Stimulated activated CD4-positive, alpha-beta T cell treated with anti-CD3 and anti-CD28 coated beads, TNF-alpha, amount 100 ng/mL, for 4 hours (primary cell): ENCODE measurements around the gene HSPA6.
A peak's percentile ranks its signal among the peaks of the same experiment; 100 is the strongest.
"Not testable (repeated sequence)": the region's sequence is repeated elsewhere in the genome, so short reads cannot be mapped to it uniquely, and the experiment has no call there.

Experiments
- DNase-seq, 3 experiments: peaks; one replicate each; pipeline ENCODE4 v3.0.0-alpha.2; 2020; ENCODE audit warnings: low read depth in 3 of 3

HSPA6 gene

DNA sequence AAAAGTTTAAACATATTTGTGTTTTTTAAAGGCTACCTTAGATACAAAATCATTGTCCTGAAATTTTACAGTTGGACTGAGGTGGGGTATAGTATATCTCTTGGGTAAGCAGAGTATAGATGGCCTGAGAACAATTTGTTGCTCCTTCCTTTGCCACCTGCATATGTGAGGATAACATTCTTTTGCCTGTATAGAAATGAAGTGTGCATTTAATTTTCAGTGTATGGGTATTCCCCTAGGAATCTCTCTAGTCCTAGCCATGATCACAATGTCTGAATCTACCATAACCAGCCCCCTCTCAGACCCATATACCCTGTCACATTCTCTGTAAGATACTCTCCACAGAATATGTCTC, 21.0 kb upstream of the HSPA6 start:
- no peak for DNase-seq

- no peak for DNase-seq
These were observed 18.7 kb upstream of the HSPA6 start for GRCh38 chr1:161505686-161506085.

DNA sequence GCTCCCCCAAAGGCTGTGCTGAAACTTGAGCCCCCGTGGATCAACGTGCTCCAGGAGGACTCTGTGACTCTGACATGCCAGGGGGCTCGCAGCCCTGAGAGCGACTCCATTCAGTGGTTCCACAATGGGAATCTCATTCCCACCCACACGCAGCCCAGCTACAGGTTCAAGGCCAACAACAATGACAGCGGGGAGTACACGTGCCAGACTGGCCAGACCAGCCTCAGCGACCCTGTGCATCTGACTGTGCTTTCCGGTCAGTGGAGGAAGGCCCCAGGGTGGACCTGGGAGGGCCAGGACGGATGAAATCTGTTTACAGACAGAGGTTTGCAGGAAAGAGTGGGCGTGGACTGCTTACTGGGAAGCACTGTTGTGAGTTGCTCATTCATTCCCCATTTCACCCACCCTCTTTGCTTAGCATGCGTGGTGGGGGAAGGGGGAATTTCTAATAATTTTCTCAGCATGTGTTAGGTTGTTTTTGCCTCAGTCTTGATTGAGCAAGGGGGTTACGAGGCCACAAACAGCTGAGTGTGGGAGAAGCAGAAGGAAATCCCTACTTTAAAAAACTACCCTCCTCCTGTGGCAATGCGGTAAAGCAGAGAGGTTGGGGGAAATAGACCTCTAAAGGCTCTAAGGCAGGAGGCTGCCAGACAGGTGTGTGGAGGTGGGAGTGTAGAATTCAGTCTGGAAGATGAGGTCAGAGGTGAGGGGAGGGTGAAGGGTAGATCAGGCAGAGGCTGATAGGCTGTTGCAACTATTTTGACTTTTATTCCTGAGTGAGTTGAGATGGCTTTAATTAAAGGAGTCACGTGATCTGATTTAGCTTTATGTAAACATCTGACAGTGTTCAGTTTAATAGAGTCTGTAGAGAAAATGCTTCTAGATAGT, 17.8 kb upstream of the HSPA6 start:
- DNase-seq, result no peak

DNA sequence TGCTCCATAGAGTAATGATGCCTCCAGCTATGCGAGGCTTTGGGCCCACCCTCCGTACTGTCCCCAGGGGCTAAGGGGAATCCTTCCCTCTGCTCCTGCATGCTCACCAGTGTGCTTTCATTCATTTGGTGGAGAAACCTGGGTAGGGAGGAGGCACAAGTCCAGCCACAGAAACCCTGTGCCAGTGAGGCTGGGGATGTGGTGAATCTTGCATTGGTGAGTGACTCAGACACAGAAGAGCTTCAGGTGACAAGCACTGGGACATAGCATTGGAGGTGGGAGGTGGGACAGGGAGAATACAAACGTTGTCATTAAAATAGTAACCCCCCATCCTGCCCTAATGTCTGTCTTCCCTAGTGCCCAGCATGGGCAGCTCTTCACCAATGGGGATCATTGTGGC, 13.9 kb upstream of the HSPA6 start:
- no peak for DNase-seq

GRCh38 chr1:161511018-161511755, 13.2 kb upstream of the HSPA6 start:
- DNase-seq, result no peak

- no peak for DNase-seq
These were observed 12.6 kb upstream of the HSPA6 start for GRCh38 chr1:161511756-161512060.

DNA sequence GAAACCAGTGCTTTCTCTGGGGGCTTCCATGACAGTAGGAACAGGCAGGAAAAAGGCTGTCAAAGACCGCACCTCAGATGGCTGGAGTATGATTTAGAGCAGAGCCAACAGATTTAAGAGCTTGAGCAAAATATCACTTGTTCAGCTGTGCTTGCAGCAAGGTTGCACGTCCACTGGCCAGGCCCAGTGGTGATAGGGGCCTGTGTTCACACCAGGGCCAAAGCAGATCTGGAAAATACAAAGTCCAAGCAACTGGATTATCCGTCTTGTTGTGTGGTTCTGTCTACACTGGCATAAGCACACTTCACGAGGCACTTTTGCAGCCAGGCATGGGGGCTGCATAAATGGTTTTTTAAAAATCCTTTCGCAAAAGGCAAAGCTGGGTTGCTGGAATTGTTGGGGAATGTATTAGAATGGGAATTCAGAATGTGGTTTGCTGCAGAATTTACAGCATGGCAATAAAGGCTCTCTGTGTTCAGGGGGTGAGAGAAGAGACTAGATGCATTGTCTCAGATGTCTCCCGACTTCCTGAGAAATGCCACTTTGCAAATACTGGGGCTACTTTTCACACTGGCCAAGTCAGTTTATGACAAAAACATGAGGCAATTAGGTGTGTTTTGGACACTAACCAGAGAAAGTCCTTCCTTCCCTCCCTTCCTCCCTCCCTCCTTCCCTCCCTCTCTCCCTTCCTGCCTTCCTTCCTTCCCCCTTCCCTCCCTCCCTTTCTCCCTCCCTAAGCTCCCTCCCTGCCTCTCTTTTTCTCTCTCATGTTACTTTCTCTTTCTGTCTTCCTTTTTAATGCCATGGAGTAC, 11.5 kb upstream of the HSPA6 start:
- not testable (repeated sequence) for DNase-seq

- not testable (repeated sequence) for DNase-seq
These were observed 10.9 kb upstream of the HSPA6 start for GRCh38 chr1:161513448-161513780.

- not testable (repeated sequence) for DNase-seq
These were observed 10.4 kb upstream of the HSPA6 start for GRCh38 chr1:161513953-161514352.

- not testable (repeated sequence) for DNase-seq
These were observed 1.1 kb upstream of the HSPA6 start for GRCh38 chr1:161523041-161523816.

GRCh38 chr1:161524742-161525291, 477 bp downstream of the HSPA6 start:
- DNase-seq, result not testable (repeated sequence)

DNA sequence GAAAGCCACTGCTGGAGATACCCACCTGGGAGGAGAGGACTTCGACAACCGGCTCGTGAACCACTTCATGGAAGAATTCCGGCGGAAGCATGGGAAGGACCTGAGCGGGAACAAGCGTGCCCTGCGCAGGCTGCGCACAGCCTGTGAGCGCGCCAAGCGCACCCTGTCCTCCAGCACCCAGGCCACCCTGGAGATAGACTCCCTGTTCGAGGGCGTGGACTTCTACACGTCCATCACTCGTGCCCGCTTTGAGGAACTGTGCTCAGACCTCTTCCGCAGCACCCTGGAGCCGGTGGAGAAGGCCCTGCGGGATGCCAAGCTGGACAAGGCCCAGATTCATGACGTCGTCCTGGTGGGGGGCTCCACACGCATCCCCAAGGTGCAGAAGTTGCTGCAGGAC, 981 bp downstream of the HSPA6 start:
- not testable (repeated sequence) for DNase-seq

GRCh38 chr1:161525918-161526317, 1.6 kb downstream of the HSPA6 start:
- DNase-seq, result not testable (repeated sequence)

DNA sequence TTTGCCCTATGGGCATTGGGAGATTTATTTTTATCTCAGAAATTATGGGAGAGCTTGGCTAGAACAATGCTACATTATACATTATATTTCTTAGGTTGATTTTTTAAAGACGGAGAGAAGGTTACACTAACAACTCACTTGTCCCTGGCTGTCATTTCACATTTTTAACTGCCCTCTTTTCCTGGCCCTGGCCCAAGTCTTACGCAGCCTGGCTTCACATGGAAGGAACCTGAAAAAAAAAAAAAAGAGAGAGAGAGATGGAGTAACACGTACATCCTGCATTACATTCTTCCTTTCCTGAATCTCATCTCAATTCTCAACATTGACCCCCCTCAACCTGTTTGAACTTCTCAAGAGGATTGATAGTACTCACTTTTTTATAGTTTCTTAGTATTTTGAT, 4.2 kb downstream of the HSPA6 start:
- not testable (repeated sequence) for DNase-seq

GRCh38 chr1:161529463-161530104, 5.2 kb downstream of the HSPA6 start:
- not testable (repeated sequence) for DNase-seq

- peak; percentile 52 to 65 (median 64) for DNase-seq
These were observed 5.8 kb downstream of the HSPA6 start for GRCh38 chr1:161530158-161530557.

DNA sequence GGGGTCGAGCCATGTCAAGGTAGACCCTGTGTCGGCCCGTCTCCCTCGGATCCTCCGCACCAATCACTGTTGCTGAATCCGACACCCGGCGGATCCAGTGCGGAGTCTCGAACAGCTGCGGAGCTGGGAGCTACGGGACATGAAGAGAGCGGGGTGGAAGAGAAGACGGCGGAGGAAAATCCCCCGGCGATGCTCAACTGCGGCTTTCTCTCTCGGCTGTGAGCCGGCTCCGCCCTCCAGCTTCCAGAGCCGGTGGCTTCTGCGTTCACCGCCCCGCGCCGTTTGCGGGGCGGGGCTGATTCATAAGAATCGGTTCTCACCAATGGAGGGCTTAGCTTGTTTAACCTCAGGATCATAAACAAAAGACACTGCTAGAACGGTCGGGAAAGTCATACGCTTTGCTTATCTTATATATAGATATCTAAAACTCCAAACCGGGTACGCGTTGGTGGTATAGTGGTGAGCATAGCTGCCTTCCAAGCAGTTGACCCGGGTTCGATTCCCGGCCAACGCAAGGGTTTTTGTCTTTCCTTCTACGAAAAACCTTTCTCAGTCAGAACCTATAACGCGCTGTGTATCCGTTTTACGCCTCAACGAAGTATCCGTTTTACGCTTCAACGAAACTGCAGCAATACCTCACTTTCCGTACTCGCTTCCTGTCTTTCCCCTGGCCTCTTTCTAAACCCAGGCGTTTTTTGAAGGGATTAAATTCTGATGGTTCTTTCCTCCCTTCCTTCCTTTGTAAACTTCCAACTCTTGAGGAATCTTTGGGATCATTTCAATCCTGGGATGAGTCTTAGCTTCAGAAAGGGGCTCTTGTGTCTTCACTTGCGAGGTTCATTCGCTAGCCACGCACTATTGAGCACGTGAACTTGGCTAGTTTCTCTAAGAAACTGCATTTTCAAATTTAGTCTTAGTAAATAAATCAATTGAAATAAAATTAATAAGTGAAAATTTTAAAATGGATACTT, 6.6 kb downstream of the HSPA6 start:
- peak; percentile 84 to 95 (median 90) for DNase-seq

DNA sequence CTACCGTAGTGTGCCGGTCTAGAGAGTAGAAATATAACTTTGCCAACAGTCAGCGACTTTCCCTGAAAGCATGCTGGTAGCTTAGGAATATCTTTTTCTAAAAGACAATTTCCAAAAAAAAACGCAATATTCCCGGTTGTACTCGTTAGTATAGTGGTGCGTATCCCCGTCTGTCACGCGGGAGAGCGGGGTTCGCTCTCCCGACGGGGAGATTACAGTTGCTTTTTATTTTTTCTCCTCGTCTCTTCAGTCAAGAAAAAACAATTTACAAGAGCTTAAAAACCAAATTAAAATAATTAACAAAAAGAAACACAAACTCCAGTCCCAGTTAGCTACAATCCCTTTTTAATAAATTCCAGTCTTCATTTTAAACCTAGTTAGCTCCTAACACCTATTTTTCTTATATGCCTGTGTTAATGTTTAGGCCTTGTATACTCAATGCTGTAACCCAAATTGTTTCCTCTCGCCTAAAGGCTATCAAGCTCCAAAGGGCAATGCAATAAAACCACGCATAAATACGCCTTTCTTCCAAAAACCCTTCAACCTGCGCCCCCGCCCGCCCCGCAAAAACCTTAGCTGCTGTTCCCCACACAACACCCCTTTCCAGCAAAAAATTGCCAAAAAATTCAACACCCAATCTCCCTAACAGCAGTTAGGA, 7.8 kb downstream of the HSPA6 start:
- no peak for DNase-seq
